HEK293 (cell line): ENCODE measurements around the gene MUCL3.

Experiments used
- CTCF ChIA-PET: fragments of 350-600 bp; formaldehyde crosslinking; extraction: SDS; loops from one replicate; lab custom pipeline; 2021; ENCODE audit warnings: antibody characterized with exemption; lab: Yijun Ruan, JAX
- POLR2A ChIA-PET: fragments of 300-600 bp; formaldehyde crosslinking; extraction: SDS; loops from one replicate; lab custom pipeline; 2020; ENCODE audit warnings: antibody characterized with exemption, inconsistent platforms; lab: Yijun Ruan, JAX
- H3K27ac ChIP-seq: fragments of 200-500 bp; sonication (Bioruptor generic); 2 replicates; pipeline ENCODE4 v1.5.1; 2014; ENCODE audit warnings: low read depth, low read length, control low read depth, inconsistent platforms; ENCODE audit errors: extremely low read depth
- H3K36me3 ChIP-seq, 2 experiments: fragments of 200-500 bp in 1 of 2; sonication (Bioruptor generic) in 1 of 2; 1 replicate in 1 of 2; 2 replicates in 1 of 2; pipeline ENCODE4 v1.5.1; 2014 to 2017; ENCODE audit warnings: inconsistent platforms in 2 of 2, low read length in 2 of 2; ENCODE audit not compliant: control insufficient read depth in 2 of 2, insufficient read depth in 1 of 2
- H3K4me1 ChIP-seq: fragments of 200-500 bp; sonication (Bioruptor generic); 2 replicates; pipeline ENCODE4 v1.5.1; 2014; ENCODE audit warnings: mild to moderate bottlenecking, low read length, inconsistent platforms; ENCODE audit not compliant: control insufficient read depth, insufficient read depth
- H3K4me3 ChIP-seq: 2 replicates; pipeline ENCODE4 v1.5.1; 2011; ENCODE audit warnings: low read depth, mild to moderate bottlenecking, control low read depth, low read length, moderate library complexity
- H3K9me3 ChIP-seq: fragments of 200-500 bp; sonication (Bioruptor generic); 2 replicates; pipeline ENCODE4 v1.5.1; 2014; ENCODE audit warnings: low read depth, low read length, inconsistent platforms; ENCODE audit not compliant: control insufficient read depth, insufficient read depth
- GLIS2 ChIP-seq: fragments of 450-650 bp; formaldehyde crosslinking; IDR thresholded peaks from 2 replicates; pipeline ENCODE4 v1.5.1; 2016; ENCODE audit warnings: missing biosample characterization, missing genetic modification characterization
- PRDM10 ChIP-seq: fragments of 450-650 bp; formaldehyde crosslinking; IDR thresholded peaks from 2 replicates; pipeline ENCODE4 v1.5.1; 2016; ENCODE audit warnings: missing biosample characterization, missing genetic modification characterization
- WT1 ChIP-seq: fragments of 450-650 bp; formaldehyde crosslinking; IDR thresholded peaks from 2 replicates; pipeline ENCODE4 v1.5.1; 2016; ENCODE audit warnings: missing biosample characterization, missing genetic modification characterization
- ZFP69B ChIP-seq: fragments of 450-650 bp; formaldehyde crosslinking; IDR thresholded peaks from 2 replicates; pipeline ENCODE4 v1.5.1; 2016; ENCODE audit warnings: missing biosample characterization, missing genetic modification characterization
- ZNF114 ChIP-seq: fragments of 450-650 bp; formaldehyde crosslinking; IDR thresholded peaks from 2 replicates; pipeline ENCODE4 v1.5.0; 2017; ENCODE audit warnings: missing biosample characterization, missing genetic modification characterization
- ZNF423 ChIP-seq: fragments of 450-650 bp; formaldehyde crosslinking; IDR thresholded peaks from 2 replicates; pipeline ENCODE4 v1.5.1; 2016; ENCODE audit warnings: missing biosample characterization, missing genetic modification characterization
- ZNF510 ChIP-seq: fragments of 450-650 bp; formaldehyde crosslinking; IDR thresholded peaks from 2 replicates; pipeline ENCODE4 v1.5.1; 2018; ENCODE audit warnings: mild to moderate bottlenecking, missing genetic modification characterization, missing biosample characterization; ENCODE audit not compliant: insufficient replicate concordance
- ZNF621 ChIP-seq: fragments of 450-650 bp; formaldehyde crosslinking; IDR thresholded peaks from 2 replicates; pipeline ENCODE4 v1.5.1; 2017; ENCODE audit warnings: missing biosample characterization, missing genetic modification characterization
- ZNF701 ChIP-seq: fragments of 450-650 bp; formaldehyde crosslinking; IDR thresholded peaks from 2 replicates; pipeline ENCODE4 v1.5.1; 2016; ENCODE audit warnings: missing biosample characterization, missing genetic modification characterization
- ZNF791 ChIP-seq: fragments of 450-650 bp; formaldehyde crosslinking; IDR thresholded peaks from 2 replicates; pipeline ENCODE4 v1.5.1; 2016; ENCODE audit warnings: missing biosample characterization, missing genetic modification characterization
- ZNF837 ChIP-seq: fragments of 450-650 bp; formaldehyde crosslinking; IDR thresholded peaks from 2 replicates; pipeline ENCODE4 v1.5.1; 2016; ENCODE audit warnings: missing biosample characterization, missing genetic modification characterization
- ZSCAN23 ChIP-seq: fragments of 450-650 bp; formaldehyde crosslinking; IDR thresholded peaks from 2 replicates; pipeline ENCODE4 v1.5.1; 2016; ENCODE audit warnings: missing biosample characterization, missing genetic modification characterization
- TF ChIP-seq, protein P1 (sequence below): fragments of 450-650 bp; formaldehyde crosslinking; IDR thresholded peaks from 2 replicates; pipeline ENCODE4 v1.5.1; 2016; ENCODE audit warnings: missing biosample characterization, missing genetic modification characterization
- TF ChIP-seq, protein P2 (sequence below): fragments of 450-650 bp; formaldehyde crosslinking; IDR thresholded peaks from 2 replicates; pipeline ENCODE4 v1.5.1; 2016; ENCODE audit warnings: missing biosample characterization, missing genetic modification characterization

MUCL3 gene

GRCh38 chr6:30974490-30975252 is 33.9 kb downstream of the MUCL3 start:
- ChIA-PET POLR2A (interaction anchor here (0.5 kb wide), 1 partner anchor 75 kb away, joined by 3 read pairs; no protein-coding TSS in a partner anchor), CTCF (interaction anchor here (0.6 to 3.1 kb wide), 6 partner anchors 7 to 138 kb away, joined by 3 to 9 read pairs (median 6); no protein-coding TSS in a partner anchor)

GRCh38 chr6:30979141-30979540 is 38.4 kb downstream of the MUCL3 start:
- Histone ChIP-seq H3K36me3 (no peaks in the 10 kb centered on the region), H3K4me1 (no peaks in the 10 kb centered on the region), H3K9me3 (no peaks in the 10 kb centered on the region), H3K27ac (no peak overlapping the region), H3K4me3 (no peak overlapping the region)
- ChIA-PET POLR2A (no interaction called here), CTCF (interaction anchor here (0.6 to 1.4 kb wide), 5 partner anchors 9 to 94 kb away, joined by 3 to 4 read pairs (median 3); no protein-coding TSS in a partner anchor)
- peak; percentile 50; the same call in 1 of the 2 replicates for TF ChIP-seq PRDM10
- TF ChIP-seq ZNF423: no peak
- TF ChIP-seq GLIS2 (tag by site-specific recombination): no peak
- TF ChIP-seq ZNF510 (tag by site-specific recombination): no peak
- no peak for TF ChIP-seq ZNF791 (tag by site-specific recombination)
- TF ChIP-seq, protein P1, sequence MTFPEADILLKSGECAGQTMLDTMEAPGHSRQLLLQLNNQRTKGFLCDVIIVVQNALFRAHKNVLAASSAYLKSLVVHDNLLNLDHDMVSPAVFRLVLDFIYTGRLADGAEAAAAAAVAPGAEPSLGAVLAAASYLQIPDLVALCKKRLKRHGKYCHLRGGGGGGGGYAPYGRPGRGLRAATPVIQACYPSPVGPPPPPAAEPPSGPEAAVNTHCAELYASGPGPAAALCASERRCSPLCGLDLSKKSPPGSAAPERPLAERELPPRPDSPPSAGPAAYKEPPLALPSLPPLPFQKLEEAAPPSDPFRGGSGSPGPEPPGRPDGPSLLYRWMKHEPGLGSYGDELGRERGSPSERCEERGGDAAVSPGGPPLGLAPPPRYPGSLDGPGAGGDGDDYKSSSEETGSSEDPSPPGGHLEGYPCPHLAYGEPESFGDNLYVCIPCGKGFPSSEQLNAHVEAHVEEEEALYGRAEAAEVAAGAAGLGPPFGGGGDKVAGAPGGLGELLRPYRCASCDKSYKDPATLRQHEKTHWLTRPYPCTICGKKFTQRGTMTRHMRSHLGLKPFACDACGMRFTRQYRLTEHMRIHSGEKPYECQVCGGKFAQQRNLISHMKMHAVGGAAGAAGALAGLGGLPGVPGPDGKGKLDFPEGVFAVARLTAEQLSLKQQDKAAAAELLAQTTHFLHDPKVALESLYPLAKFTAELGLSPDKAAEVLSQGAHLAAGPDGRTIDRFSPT: no peak
- 0 out of 2 replicates have a peak, but pooled peaks have one; percentile 33 for TF ChIP-seq WT1 (tag by site-specific recombination)
- no peak for TF ChIP-seq ZNF701 (tag by site-specific recombination)
- TF ChIP-seq ZFP69B (tag by site-specific recombination): no peak
- TF ChIP-seq ZNF621: no peak

More at GRCh38 chr6:30974490-30975252, 33.9 kb downstream of the MUCL3 start:
- TF ChIP-seq ZNF114 (tag by site-specific recombination) (no peak), ZNF837 (tag by site-specific recombination) (no peak), ZSCAN23 (tag by site-specific recombination) (no peak)
- TF ChIP-seq, protein P2, sequence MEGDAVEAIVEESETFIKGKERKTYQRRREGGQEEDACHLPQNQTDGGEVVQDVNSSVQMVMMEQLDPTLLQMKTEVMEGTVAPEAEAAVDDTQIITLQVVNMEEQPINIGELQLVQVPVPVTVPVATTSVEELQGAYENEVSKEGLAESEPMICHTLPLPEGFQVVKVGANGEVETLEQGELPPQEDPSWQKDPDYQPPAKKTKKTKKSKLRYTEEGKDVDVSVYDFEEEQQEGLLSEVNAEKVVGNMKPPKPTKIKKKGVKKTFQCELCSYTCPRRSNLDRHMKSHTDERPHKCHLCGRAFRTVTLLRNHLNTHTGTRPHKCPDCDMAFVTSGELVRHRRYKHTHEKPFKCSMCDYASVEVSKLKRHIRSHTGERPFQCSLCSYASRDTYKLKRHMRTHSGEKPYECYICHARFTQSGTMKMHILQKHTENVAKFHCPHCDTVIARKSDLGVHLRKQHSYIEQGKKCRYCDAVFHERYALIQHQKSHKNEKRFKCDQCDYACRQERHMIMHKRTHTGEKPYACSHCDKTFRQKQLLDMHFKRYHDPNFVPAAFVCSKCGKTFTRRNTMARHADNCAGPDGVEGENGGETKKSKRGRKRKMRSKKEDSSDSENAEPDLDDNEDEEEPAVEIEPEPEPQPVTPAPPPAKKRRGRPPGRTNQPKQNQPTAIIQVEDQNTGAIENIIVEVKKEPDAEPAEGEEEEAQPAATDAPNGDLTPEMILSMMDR (tag by site-specific recombination): no peak
- no peaks in the 10 kb centered on the region for H3K36me3 ChIP-seq
- no peak overlapping the region for H3K27ac ChIP-seq
- H3K4me1 ChIP-seq: no peaks in the 10 kb centered on the region
- no peak overlapping the region for H3K4me3 ChIP-seq
- no peaks in the 10 kb centered on the region for H3K9me3 ChIP-seq
